SK-N-SH treated with all-trans-retinoic acid at 6 μM for 48 hours (cell line): ENCODE measurements around the gene KIF23.

Experiments used
- ARNTL ChIP-seq: fragments of 450-650 bp; formaldehyde crosslinking; IDR thresholded peaks from 2 replicates; pipeline ENCODE4 v1.5.0; 2020; ENCODE audit warnings: low read depth, mild to moderate bottlenecking, moderate library complexity, borderline replicate concordance
- BACH2 ChIP-seq: fragments of 250-450 bp; sonication (Bioruptor Pico); IDR thresholded peaks from 2 replicates; pipeline ENCODE4 v1.9.0; 2021; ENCODE audit warnings: mild to moderate bottlenecking, borderline replicate concordance
- PPARA ChIP-seq: fragments of 250-450 bp; sonication (Bioruptor Pico); IDR thresholded peaks from 2 replicates; pipeline ENCODE4 v1.5.0; 2020; ENCODE audit warnings: mild to moderate bottlenecking, borderline replicate concordance
- RARB ChIP-seq: fragments of 250-450 bp; sonication (Bioruptor Pico); IDR thresholded peaks from 2 replicates; pipeline ENCODE4 v1.8.0; 2021; ENCODE audit warnings: mild to moderate bottlenecking, moderate library complexity
- SNAI2 ChIP-seq: fragments of 250-450 bp; sonication (Bioruptor Pico); IDR thresholded peaks from 2 replicates; pipeline ENCODE4 v1.5.0; 2020; ENCODE audit warnings: mild to moderate bottlenecking, moderate library complexity
- TCF4 ChIP-seq: fragments of 250-450 bp; sonication (Bioruptor Pico); IDR thresholded peaks from 2 replicates; pipeline ENCODE4 v1.8.0; 2021; ENCODE audit warnings: mild to moderate bottlenecking, moderate library complexity, borderline replicate concordance
- ZC3H10 ChIP-seq: fragments of 250-450 bp; sonication (Bioruptor Pico); IDR thresholded peaks from 2 replicates; pipeline ENCODE4 v1.5.1; 2021; ENCODE audit warnings: mild to moderate bottlenecking, moderate library complexity
- ZFP30 ChIP-seq: fragments of 450-650 bp; formaldehyde crosslinking; IDR thresholded peaks from 2 replicates; pipeline ENCODE4 v1.5.0; 2022; ENCODE audit warnings: mild to moderate bottlenecking, moderate library complexity
- ZNF70 ChIP-seq: fragments of 450-650 bp; formaldehyde crosslinking; IDR thresholded peaks from 2 replicates; pipeline ENCODE4 v1.5.0; 2020; ENCODE audit warnings: mild to moderate bottlenecking, moderate library complexity
- TF ChIP-seq, protein P1 (sequence below): fragments of 250-450 bp; sonication (Bioruptor Pico); IDR thresholded peaks from 2 replicates; pipeline ENCODE4 v1.8.0; 2020; ENCODE audit warnings: mild to moderate bottlenecking, moderate library complexity, borderline replicate concordance
- TF ChIP-seq, protein P2 (sequence below): fragments of 250-450 bp; sonication (Bioruptor Pico); IDR thresholded peaks from 2 replicates; pipeline ENCODE4 v1.5.1; 2020; ENCODE audit warnings: low read depth, mild to moderate bottlenecking, moderate library complexity

DNA sequence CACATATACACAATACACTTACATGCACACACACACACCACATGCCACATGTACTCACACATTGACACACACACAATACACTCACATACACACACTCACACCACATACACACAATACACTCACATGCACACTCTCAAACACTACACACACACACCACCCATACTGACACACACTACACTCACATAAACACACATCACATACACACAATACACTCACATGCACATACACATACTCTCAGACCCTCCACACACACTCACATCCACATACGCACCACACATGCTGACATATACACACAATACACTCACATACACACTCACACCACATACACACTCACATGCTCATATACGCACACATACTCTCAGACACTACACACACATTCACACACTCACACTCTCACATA lies 28.3 kb upstream of the KIF23 start:
- no peak for TF ChIP-seq PPARA
- TF ChIP-seq SNAI2 (CRISPR knock-in tag): no peak
- TF ChIP-seq ZFP30 (CRISPR knock-in tag): no peak
- TF ChIP-seq, protein P1, sequence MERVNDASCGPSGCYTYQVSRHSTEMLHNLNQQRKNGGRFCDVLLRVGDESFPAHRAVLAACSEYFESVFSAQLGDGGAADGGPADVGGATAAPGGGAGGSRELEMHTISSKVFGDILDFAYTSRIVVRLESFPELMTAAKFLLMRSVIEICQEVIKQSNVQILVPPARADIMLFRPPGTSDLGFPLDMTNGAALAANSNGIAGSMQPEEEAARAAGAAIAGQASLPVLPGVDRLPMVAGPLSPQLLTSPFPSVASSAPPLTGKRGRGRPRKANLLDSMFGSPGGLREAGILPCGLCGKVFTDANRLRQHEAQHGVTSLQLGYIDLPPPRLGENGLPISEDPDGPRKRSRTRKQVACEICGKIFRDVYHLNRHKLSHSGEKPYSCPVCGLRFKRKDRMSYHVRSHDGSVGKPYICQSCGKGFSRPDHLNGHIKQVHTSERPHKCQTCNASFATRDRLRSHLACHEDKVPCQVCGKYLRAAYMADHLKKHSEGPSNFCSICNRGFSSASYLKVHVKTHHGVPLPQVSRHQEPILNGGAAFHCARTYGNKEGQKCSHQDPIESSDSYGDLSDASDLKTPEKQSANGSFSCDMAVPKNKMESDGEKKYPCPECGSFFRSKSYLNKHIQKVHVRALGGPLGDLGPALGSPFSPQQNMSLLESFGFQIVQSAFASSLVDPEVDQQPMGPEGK (CRISPR knock-in tag): no peak
- no peak for TF ChIP-seq ZC3H10 (CRISPR knock-in tag)
- TF ChIP-seq, protein P2, sequence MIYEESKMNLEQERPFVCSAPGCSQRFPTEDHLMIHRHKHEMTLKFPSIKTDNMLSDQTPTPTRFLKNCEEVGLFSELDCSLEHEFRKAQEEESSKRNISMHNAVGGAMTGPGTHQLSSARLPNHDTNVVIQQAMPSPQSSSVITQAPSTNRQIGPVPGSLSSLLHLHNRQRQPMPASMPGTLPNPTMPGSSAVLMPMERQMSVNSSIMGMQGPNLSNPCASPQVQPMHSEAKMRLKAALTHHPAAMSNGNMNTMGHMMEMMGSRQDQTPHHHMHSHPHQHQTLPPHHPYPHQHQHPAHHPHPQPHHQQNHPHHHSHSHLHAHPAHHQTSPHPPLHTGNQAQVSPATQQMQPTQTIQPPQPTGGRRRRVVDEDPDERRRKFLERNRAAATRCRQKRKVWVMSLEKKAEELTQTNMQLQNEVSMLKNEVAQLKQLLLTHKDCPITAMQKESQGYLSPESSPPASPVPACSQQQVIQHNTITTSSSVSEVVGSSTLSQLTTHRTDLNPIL: no peak
- no peak for TF ChIP-seq BACH2 (CRISPR knock-in tag)
- no peak for TF ChIP-seq RARB
- no peak for TF ChIP-seq ARNTL (CRISPR knock-in tag)
- TF ChIP-seq ZNF70 (CRISPR knock-in tag): no peak
- TF ChIP-seq TCF4 (CRISPR knock-in tag): no peak
